Measurements from ENCODE around the gene NAA30. TPM values are rescaled to one million over a fixed set of nuclear protein-coding genes. Genes with fewer than 3 reads are reported as not detected.
A peak's percentile ranks its signal among the peaks of the same experiment; 100 is the strongest.

NAA30 gene
- total RNA-seq, 1 donor: 29.6 TPM

DNA sequence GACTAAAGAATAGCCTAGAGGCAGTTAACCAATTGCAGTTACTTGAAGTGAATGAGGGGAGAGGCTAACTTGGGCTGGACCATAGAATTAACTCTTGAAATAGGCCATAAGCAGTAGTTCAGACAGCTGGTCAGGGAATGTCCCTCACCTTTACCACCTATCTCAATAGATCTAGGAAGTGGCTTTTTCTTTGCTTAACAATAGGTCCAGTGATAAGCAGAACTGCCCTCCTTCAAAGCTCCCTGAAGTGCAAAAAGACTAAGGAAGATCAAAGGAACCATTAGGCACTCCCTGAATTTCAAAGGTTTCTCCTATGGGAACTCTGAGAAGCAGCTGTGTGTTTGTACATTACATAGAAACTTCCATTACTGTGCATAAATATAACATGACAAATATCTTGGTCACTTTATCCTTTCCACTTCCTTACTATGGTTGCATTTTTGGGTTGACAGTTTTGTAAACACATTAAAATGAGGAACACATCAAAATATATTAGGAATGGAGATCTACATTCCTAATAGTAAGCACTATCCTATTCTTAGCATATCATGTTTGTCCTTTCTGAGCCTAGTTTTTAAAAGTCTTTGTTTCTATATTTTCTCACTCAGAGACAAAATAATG, 7.2 kb upstream of the NAA30 start:
- Histone ChIP-seq H3K9me3 (ENCODE audit: low read depth, low read length) (no peaks in the 10 kb centered on the region), H3K27me3 (ENCODE audit: insufficient read depth, low read length) (no peaks in the 10 kb centered on the region), H3K4me1 (ENCODE audit: insufficient read depth, low read length) (no peaks in the 10 kb centered on the region), H3K4me3 (ENCODE audit: low read length) (no peak overlapping the region)

DNA sequence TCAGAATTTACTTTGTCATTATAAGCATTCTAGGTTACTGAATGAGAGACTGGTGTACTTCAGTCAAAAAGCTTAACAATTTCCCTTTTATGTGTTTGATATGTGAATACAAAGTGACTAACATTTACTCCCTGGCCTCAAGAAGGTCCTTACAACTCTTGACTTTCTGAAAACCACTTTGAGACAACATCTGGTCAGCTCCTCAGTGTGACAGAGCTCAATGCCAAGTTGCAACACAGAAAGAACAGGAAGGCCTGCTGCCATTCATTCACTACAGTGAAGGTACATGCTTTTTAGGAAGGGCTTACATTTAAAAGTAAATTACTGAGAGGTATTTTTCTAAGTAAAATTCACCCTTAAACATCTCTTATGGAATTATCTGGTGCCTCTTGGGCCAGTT, 2.3 kb upstream of the NAA30 start:
- Histone ChIP-seq H3K9me3 (ENCODE audit: low read depth, low read length) (no peaks in the 10 kb centered on the region), H3K4me3 (ENCODE audit: low read length) (no peak overlapping the region), H3K4me1 (ENCODE audit: insufficient read depth, low read length) (peaks cover 19% of the 10 kb centered on the region), H3K27me3 (ENCODE audit: insufficient read depth, low read length) (no peaks in the 10 kb centered on the region)

DNA sequence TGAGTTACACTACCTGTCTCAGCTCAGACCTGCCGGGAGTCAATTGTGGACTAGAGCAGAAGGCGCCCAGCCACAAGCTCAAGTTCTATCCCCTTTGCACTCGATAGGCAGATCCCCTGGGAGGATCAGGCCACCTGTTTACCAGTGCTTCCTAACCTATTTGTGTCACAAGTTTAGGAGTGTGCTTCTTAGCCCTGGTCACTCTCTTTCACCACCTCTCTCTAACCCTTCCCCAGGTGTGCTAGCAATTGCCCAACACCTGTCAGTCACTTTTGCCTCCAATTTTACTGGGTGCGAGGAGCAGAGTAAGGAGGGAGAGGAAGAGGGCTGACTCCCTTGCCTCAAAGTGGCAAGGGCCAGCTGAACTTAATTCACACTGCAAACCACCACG, 745 bp upstream of the NAA30 start:
- Histone ChIP-seq H3K4me3 (ENCODE audit: low read length) (peak overlapping the region; percentile 63), H3K9me3 (ENCODE audit: low read depth, low read length) (no peaks in the 10 kb centered on the region), H3K4me1 (ENCODE audit: insufficient read depth, low read length) (peaks cover 19% of the 10 kb centered on the region), H3K27me3 (ENCODE audit: insufficient read depth, low read length) (no peaks in the 10 kb centered on the region)

DNA sequence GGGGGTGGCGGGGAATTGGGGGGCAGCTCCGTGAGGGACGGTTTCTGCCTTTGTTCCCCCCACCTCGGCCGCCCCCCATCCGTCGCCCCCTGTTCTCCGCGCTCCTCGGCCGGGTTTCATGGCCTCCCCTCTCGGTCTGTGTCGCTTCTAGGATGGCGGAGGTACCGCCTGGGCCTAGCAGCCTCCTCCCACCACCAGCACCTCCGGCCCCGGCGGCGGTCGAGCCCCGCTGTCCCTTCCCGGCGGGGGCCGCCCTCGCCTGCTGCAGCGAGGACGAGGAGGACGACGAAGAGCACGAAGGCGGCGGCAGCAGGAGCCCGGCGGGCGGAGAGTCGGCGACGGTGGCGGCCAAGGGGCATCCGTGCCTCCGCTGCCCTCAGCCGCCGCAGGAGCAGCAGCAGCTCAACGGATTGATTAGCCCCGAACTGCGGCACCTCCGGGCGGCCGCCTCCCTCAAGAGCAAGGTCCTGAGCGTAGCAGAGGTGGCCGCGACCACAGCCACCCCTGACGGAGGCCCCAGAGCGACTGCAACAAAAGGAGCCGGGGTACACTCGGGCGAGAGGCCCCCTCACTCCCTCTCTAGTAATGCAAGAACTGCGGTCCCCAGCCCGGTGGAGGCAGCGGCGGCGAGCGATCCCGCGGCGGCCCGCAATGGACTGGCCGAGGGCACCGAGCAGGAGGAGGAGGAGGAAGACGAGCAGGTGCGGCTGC, 575 bp downstream of the NAA30 start:
- H3K9me3 ChIP-seq (ENCODE audit: low read depth, low read length): no peaks in the 10 kb centered on the region
- H3K27me3 ChIP-seq (ENCODE audit: insufficient read depth, low read length): no peaks in the 10 kb centered on the region
- H3K4me3 ChIP-seq (ENCODE audit: low read length): peak overlapping the region; percentile 63
- peaks cover 19% of the 10 kb centered on the region for H3K4me1 ChIP-seq (ENCODE audit: insufficient read depth, low read length)

DNA sequence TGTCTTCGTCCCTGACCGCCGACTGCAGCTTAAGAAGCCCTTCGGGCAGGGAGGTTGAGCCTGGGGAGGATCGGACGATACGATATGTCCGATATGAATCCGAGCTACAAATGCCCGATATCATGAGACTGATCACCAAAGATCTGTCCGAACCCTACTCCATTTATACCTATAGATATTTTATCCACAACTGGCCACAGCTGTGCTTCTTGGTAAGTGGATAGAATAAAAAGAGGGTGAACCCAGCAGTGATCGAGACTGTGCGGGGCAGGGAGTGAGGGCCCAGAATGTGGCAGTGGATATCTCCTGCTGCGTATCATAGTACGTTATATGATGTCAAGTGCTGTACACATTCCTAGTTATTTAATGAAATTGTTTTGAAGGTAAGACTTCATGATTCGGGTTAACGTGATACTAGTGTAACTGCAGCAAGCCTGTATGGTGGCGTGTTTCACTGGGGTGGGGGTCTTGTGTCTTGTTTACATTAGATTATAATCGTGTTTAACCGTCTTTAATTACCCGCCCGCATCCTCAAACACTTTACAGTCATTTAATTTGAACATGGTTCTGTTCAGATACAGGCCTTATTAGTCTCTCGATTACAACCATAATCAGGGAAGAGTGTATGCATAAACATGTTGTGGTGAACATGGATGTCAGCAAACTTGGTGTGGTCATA, 1.3 kb downstream of the NAA30 start:
- peaks cover 19% of the 10 kb centered on the region for H3K4me1 ChIP-seq (ENCODE audit: insufficient read depth, low read length)
- H3K9me3 ChIP-seq (ENCODE audit: low read depth, low read length): no peaks in the 10 kb centered on the region
- peak overlapping the region; percentile 63 for H3K4me3 ChIP-seq (ENCODE audit: low read length)
- no peaks in the 10 kb centered on the region for H3K27me3 ChIP-seq (ENCODE audit: insufficient read depth, low read length)

DNA sequence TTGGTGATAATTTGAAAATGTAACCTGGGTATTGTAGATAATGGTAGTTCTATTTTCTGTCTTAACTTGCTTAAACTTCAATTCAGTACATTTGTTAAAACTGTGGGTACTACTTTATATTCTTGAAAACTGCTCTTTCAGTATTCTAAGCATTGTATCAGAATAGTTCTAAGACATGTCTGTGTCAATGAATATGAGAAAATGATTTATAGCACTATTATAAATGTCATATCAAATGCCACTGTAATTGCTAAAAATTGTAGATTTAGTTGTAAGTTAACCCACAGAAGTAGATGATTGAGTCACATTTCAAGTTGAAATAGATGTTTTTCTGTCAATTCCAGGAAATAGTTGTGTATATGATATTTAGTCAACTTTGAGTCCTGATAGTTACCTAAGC, 2.4 kb downstream of the NAA30 start:
- H3K9me3 ChIP-seq (ENCODE audit: low read depth, low read length): no peaks in the 10 kb centered on the region

DNA sequence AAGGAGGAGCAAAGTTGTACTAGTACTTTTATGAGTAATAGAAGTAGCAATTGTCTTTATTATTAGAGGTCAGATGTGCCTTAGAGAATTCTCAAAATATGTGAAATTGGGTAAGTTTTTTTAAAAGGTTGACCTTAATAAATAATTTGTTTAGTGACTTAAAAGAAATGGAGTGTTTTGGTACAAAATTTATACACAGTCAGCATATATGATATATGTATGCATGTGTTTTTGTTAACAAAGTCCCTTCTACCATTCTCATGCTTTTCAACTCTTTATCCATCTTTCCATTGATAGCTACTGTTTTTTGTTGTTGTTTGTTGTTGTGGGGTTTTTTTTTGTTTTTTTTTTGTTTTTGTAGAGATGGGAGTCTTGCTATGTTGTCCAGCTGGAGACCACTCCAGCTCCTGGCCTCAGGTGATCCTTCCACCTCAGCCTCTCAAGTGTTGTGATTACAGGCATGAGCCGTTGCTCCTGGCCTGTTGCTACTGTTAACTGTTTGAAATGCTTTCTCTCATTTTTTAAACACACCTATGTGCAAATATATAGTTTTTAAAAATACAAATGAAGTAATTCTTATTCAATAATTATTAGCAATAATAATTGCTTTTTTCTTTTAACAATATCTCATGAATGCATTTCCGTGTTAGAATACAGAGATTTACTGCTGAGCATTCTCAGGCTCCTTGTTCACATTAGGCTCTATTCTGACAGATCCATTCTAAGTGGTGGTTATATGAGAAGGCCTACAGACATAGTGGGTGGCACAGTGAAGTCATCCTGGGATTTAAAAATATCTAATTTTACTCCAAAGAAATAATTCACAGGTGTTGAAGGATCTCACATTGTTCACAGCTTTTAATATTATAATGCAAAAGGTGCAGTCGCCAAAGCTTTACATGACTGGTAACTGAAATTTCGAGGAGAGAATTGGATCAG, 10.4 kb downstream of the NAA30 start:
- no peaks in the 10 kb centered on the region for H3K9me3 ChIP-seq (ENCODE audit: low read depth, low read length)
- H3K27me3 ChIP-seq (ENCODE audit: insufficient read depth, low read length): no peaks in the 10 kb centered on the region
- no peak overlapping the region for H3K4me3 ChIP-seq (ENCODE audit: low read length)
- H3K4me1 ChIP-seq (ENCODE audit: insufficient read depth, low read length): no peaks in the 10 kb centered on the region

More for the DNA sequence above, 2.4 kb downstream of the NAA30 start:
- H3K4me1 ChIP-seq (ENCODE audit: insufficient read depth, low read length): peaks cover 19% of the 10 kb centered on the region
- H3K4me3 ChIP-seq (ENCODE audit: low read length): no peak overlapping the region
- no peaks in the 10 kb centered on the region for H3K27me3 ChIP-seq (ENCODE audit: insufficient read depth, low read length)

DNA sequence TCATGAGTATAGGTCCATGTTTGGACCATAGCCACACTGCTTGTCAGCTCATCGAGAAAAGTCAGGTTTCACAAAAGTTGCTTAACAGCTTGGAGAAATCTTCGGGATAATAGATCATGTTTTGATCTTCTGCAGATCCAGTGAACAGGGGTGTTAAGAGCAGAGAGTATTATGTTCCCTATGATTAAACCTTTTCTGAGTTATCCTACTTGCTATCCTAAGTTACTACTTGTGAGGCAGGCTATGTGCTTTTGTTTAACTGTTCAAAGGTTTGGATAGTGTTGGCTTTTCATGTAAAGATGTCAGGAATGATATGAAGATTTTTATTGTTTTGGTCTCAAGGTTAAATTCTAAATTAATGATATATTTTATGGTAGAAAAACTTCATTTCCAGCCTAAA, 11.1 kb downstream of the NAA30 start:
- Histone ChIP-seq H3K9me3 (ENCODE audit: low read depth, low read length) (no peaks in the 10 kb centered on the region), H3K4me3 (ENCODE audit: low read length) (no peak overlapping the region), H3K27me3 (ENCODE audit: insufficient read depth, low read length) (no peaks in the 10 kb centered on the region), H3K4me1 (ENCODE audit: insufficient read depth, low read length) (no peaks in the 10 kb centered on the region)

DNA sequence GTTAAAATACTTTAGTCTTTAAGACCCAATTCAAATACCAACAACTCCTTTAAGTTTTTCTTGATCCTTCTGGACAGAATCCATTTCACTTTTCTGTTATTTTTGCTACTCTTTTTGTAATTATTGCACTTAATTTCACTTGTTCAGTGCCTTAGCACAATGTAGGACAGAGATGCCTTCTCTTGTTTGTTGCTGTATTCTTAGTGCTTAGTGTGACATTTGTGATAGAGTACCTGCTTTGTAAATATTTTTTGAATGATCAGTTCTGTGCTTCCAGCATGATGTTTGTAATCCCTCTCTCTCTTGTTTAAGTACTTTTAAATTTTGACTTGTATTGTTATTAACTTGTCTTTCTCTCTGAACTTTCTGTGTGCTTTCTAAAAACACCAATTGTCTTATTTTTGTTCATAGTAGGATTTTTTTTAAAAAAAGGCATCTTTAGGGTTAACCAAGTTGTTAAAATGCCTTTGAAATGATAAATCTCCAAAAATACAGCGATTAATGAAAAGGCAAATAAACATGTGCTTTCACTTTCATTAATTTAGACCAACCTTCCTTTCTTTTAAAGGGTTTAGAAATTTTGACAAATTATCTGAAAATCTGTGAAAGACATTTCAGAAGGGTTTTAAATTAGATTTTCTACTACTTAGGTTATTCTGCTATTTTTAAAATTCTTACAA, 11.9 kb downstream of the NAA30 start:
- Histone ChIP-seq H3K27me3 (ENCODE audit: insufficient read depth, low read length) (no peaks in the 10 kb centered on the region), H3K9me3 (ENCODE audit: low read depth, low read length) (no peaks in the 10 kb centered on the region), H3K4me3 (ENCODE audit: low read length) (no peak overlapping the region), H3K4me1 (ENCODE audit: insufficient read depth, low read length) (no peaks in the 10 kb centered on the region)

DNA sequence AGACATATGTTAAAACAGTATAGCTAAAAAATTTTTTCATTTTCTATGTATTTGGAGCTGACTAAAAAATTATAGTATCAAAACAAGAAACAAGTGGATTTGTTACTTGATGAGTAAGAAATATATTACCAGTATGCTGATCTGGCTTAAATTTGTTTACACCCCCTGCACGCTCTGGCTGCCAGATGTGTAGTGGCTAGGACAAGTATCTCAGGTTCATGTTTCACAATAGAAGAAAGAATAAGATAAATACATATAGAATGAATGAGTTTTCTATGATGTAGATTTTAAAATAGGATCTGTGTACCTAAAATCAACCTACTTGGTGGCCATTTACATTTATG, 13.1 kb downstream of the NAA30 start:
- Histone ChIP-seq H3K9me3 (ENCODE audit: low read depth, low read length) (no peaks in the 10 kb centered on the region), H3K4me1 (ENCODE audit: insufficient read depth, low read length) (no peaks in the 10 kb centered on the region), H3K27me3 (ENCODE audit: insufficient read depth, low read length) (no peaks in the 10 kb centered on the region), H3K4me3 (ENCODE audit: low read length) (no peak overlapping the region)

DNA sequence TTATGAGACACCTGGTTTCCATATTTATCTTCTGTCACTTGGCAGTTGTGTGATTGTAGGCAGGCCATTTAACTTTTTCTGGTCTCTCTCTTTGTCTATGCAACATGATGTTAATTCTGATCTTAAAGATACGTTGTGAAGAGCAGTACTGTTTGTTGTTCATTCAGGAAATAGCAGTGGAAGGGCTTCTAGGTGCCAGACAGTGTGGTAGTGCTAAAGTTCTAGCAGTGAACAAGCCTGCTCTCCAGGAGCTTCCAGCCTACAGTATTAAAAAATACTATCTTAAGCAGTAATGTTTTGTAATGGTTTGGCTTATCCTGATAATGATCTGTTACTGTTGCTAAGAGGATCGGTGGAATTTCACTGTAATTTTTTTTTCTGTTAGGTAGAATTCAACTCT, 15.2 kb downstream of the NAA30 start:
- H3K27me3 ChIP-seq (ENCODE audit: insufficient read depth, low read length): no peaks in the 10 kb centered on the region
- H3K4me1 ChIP-seq (ENCODE audit: insufficient read depth, low read length): no peaks in the 10 kb centered on the region
- H3K9me3 ChIP-seq (ENCODE audit: low read depth, low read length): no peaks in the 10 kb centered on the region
- no peak overlapping the region for H3K4me3 ChIP-seq (ENCODE audit: low read length)

DNA sequence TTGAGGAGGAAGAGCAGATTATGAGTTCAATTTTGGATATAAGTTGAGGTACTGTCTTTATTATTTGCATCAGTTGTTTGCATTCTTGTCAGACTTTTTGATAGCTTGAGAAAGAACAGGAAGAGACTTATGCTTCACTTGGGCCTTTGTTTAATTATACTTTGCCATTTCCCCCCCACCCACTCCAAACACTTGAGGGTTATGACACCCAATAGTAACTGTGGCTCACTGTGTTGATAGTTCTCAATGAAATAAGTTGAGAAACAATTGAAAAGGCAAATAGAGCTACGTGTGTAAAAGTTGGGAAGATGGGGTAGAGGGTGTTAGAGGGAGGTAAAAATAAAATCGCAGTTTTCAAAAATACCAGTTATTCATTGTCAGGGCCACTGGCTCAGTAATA, 17.7 kb downstream of the NAA30 start:
- Histone ChIP-seq H3K4me3 (ENCODE audit: low read length) (no peak overlapping the region), H3K9me3 (ENCODE audit: low read depth, low read length) (no peaks in the 10 kb centered on the region), H3K4me1 (ENCODE audit: insufficient read depth, low read length) (no peaks in the 10 kb centered on the region), H3K27me3 (ENCODE audit: insufficient read depth, low read length) (no peaks in the 10 kb centered on the region)

DNA sequence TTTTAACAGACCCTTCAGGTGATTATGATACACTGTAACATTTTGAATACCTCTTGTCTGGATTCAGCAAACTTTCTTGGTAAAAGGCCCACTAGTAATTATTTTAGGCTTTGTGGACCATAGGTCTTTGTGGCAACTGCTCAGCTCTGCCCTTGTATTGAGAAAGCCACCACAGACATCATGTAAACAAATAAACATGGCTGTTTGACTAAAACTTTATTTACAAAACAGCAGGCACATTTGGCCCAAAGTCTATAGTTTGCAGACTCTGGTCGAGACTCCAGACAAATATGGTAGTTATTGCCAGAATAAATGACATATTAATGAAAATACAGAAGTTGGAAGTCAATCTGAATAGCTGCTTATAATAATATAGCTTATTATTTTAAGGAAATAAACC, 18.2 kb downstream of the NAA30 start:
- no peaks in the 10 kb centered on the region for H3K9me3 ChIP-seq (ENCODE audit: low read depth, low read length)
- no peaks in the 10 kb centered on the region for H3K4me1 ChIP-seq (ENCODE audit: insufficient read depth, low read length)
- H3K27me3 ChIP-seq (ENCODE audit: insufficient read depth, low read length): no peaks in the 10 kb centered on the region
- H3K4me3 ChIP-seq (ENCODE audit: low read length): no peak overlapping the region

DNA sequence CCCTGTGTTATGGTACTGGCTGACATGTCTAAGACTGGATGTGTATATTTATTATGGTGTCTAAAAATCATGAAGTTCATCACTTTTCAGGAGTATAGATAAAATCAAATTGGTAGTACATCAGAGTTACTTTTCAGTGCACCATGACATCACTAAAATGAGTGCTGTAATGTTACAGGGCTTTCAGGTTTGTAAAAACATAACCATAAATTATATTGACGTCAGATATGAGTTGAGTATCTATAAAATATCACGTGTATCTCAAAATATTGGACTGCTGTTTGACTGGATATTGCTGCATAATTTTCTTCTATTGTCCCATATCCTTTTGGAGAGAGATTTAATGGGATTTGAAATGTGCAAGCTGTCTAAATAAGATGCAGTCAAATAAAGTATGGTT, 22.0 kb downstream of the NAA30 start:
- Histone ChIP-seq H3K9me3 (ENCODE audit: low read depth, low read length) (no peaks in the 10 kb centered on the region), H3K4me1 (ENCODE audit: insufficient read depth, low read length) (no peaks in the 10 kb centered on the region), H3K4me3 (ENCODE audit: low read length) (no peak overlapping the region), H3K27me3 (ENCODE audit: insufficient read depth, low read length) (no peaks in the 10 kb centered on the region)
